ENCODE results near the gene COPZ2. TPM values are rescaled to one million over a fixed set of nuclear protein-coding genes. Genes with fewer than 3 reads are reported as not detected.

Gene COPZ2
- total and polyA plus RNA-seq, 9 of the 15 experiments (the other 6 are each of a cell fraction or from before 2014, with no cell fraction given) = 0.22 to 0.49 TPM; not detected in 7

- TF ChIP-seq ZNF507 (tag; conservative IDR thresholded peaks at IDR 0.05) = no peak
- TF ChIP-seq SIN3B (IDR thresholded peaks at IDR 0.05; ENCODE audit: low read depth) = no peak
- TF ChIP-seq CHD4 (IDR thresholded peaks at IDR 0.05; ENCODE audit: insufficient read depth, insufficient replicate concordance, low read depth, low read length, poor library complexity, severe bottlenecking) = no peak
- no peak for TF ChIP-seq ZNF431 (CRISPR knock-in tag; IDR thresholded peaks at IDR 0.05)
- TF ChIP-seq, protein P1, sequence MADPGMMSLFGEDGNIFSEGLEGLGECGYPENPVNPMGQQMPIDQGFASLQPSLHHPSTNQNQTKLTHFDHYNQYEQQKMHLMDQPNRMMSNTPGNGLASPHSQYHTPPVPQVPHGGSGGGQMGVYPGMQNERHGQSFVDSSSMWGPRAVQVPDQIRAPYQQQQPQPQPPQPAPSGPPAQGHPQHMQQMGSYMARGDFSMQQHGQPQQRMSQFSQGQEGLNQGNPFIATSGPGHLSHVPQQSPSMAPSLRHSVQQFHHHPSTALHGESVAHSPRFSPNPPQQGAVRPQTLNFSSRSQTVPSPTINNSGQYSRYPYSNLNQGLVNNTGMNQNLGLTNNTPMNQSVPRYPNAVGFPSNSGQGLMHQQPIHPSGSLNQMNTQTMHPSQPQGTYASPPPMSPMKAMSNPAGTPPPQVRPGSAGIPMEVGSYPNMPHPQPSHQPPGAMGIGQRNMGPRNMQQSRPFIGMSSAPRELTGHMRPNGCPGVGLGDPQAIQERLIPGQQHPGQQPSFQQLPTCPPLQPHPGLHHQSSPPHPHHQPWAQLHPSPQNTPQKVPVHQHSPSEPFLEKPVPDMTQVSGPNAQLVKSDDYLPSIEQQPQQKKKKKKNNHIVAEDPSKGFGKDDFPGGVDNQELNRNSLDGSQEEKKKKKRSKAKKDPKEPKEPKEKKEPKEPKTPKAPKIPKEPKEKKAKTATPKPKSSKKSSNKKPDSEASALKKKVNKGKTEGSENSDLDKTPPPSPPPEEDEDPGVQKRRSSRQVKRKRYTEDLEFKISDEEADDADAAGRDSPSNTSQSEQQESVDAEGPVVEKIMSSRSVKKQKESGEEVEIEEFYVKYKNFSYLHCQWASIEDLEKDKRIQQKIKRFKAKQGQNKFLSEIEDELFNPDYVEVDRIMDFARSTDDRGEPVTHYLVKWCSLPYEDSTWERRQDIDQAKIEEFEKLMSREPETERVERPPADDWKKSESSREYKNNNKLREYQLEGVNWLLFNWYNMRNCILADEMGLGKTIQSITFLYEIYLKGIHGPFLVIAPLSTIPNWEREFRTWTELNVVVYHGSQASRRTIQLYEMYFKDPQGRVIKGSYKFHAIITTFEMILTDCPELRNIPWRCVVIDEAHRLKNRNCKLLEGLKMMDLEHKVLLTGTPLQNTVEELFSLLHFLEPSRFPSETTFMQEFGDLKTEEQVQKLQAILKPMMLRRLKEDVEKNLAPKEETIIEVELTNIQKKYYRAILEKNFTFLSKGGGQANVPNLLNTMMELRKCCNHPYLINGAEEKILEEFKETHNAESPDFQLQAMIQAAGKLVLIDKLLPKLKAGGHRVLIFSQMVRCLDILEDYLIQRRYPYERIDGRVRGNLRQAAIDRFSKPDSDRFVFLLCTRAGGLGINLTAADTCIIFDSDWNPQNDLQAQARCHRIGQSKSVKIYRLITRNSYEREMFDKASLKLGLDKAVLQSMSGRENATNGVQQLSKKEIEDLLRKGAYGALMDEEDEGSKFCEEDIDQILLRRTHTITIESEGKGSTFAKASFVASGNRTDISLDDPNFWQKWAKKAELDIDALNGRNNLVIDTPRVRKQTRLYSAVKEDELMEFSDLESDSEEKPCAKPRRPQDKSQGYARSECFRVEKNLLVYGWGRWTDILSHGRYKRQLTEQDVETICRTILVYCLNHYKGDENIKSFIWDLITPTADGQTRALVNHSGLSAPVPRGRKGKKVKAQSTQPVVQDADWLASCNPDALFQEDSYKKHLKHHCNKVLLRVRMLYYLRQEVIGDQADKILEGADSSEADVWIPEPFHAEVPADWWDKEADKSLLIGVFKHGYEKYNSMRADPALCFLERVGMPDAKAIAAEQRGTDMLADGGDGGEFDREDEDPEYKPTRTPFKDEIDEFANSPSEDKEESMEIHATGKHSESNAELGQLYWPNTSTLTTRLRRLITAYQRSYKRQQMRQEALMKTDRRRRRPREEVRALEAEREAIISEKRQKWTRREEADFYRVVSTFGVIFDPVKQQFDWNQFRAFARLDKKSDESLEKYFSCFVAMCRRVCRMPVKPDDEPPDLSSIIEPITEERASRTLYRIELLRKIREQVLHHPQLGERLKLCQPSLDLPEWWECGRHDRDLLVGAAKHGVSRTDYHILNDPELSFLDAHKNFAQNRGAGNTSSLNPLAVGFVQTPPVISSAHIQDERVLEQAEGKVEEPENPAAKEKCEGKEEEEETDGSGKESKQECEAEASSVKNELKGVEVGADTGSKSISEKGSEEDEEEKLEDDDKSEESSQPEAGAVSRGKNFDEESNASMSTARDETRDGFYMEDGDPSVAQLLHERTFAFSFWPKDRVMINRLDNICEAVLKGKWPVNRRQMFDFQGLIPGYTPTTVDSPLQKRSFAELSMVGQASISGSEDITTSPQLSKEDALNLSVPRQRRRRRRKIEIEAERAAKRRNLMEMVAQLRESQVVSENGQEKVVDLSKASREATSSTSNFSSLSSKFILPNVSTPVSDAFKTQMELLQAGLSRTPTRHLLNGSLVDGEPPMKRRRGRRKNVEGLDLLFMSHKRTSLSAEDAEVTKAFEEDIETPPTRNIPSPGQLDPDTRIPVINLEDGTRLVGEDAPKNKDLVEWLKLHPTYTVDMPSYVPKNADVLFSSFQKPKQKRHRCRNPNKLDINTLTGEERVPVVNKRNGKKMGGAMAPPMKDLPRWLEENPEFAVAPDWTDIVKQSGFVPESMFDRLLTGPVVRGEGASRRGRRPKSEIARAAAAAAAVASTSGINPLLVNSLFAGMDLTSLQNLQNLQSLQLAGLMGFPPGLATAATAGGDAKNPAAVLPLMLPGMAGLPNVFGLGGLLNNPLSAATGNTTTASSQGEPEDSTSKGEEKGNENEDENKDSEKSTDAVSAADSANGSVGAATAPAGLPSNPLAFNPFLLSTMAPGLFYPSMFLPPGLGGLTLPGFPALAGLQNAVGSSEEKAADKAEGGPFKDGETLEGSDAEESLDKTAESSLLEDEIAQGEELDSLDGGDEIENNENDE (IDR thresholded peaks at IDR 0.05; ENCODE audit: low read depth, low read length) = no peak
- TF ChIP-seq, protein P2, sequence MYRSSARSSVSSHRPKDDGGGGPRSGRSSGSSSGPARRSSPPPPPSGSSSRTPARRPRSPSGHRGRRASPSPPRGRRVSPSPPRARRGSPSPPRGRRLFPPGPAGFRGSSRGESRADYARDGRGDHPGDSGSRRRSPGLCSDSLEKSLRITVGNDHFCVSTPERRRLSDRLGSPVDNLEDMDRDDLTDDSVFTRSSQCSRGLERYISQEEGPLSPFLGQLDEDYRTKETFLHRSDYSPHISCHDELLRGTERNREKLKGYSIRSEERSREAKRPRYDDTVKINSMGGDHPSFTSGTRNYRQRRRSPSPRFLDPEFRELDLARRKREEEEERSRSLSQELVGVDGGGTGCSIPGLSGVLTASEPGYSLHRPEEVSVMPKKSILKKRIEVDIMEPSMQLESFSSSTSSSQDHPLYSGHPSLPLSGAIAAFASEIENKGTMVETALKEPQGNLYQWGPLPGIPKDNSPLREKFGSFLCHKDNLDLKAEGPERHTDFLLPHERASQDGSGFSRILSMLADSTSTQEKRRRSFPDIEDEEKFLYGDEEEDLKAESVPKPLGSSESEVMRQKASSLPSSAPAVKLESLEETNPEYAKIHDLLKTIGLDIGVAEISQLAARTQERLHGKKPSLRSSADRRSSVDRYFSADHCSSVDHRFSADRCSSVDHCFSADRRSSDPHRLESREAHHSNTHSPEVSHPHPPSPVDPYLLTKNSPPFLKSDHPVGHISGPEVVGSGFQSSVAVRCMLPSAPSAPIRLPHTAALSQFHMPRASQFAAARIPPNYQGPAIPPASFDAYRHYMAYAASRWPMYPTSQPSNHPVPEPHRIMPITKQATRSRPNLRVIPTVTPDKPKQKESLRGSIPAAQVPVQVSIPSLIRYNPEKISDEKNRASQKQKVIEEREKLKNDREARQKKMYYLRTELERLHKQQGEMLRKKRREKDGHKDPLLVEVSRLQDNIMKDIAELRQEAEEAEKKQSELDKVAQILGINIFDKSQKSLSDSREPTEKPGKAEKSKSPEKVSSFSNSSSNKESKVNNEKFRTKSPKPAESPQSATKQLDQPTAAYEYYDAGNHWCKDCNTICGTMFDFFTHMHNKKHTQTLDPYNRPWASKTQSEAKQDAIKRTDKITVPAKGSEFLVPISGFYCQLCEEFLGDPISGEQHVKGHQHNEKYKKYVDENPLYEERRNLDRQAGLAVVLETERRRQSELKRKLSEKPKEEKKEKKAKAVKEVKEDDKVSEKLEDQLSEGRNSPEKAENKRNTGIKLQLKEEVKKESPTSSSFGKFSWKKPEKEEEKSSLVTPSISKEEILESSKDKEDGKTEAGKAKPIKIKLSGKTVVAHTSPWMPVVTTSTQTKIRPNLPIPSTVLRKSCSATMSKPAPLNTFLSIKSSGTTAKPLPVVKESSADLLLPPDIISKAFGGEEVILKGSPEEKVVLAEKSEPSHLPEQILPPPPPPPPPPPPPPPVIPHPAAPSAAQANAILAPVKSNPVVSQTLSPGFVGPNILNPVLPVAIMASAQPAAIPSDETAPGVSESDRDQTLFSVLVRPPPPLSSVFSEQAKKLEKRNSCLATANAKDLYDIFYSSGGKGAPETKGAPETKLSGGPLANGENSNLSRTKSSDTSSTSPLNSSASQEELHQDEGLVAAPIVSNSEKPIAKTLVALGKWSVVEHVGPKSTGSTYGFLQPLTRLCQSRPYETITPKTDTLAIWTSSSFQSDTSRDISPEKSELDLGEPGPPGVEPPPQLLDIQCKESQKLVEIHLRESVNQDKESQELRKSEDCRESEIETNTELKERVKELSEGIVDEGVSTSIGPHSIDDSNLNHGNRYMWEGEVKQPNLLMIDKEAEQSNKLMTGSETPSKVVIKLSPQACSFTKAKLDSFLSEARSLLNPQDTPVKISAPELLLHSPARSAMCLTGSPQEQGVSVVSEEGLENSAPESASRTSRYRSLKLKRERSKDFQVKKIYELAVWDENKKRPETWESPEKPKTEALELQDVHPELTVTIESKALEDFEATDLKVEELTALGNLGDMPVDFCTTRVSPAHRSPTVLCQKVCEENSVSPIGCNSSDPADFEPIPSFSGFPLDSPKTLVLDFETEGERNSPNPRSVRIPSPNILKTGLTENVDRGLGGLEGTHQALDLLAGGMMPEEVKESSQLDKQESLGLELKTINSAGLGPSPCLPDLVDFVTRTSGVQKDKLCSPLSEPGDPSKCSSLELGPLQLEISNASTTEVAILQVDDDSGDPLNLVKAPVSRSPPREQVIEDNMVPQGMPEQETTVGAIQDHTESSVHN (IDR thresholded peaks at IDR 0.05; ENCODE audit: borderline replicate concordance in 1 of 2, low read depth in 1 of 2) = no peak
- no peak for TF ChIP-seq ZC3H4 (CRISPR knock-in tag; IDR thresholded peaks at IDR 0.05; ENCODE audit: borderline replicate concordance)
- TF ChIP-seq ZNF324 (CRISPR knock-in tag; IDR thresholded peaks at IDR 0.05) = no peak
Observed at GRCh38 chr17:48056246-48056745, 18.7 kb upstream of the COPZ2 start (continued).

All from K562 (cell line).